Mucosa of stomach (tissue), 1 donor: ENCODE results near the gene CTLA4.

ENCODE experiments used
- H3K27me3 ChIP-seq: one replicate; pipeline ENCODE4 v1.7.0; 2013; ENCODE audit warnings: mild to moderate bottlenecking, low read length; ENCODE audit not compliant: control insufficient read depth, insufficient read depth
- H3K36me3 ChIP-seq: one replicate; pipeline ENCODE4 v1.7.0; 2013; ENCODE audit warnings: low read length; ENCODE audit not compliant: control insufficient read depth, insufficient read depth
- H3K4me1 ChIP-seq: one replicate; pipeline ENCODE4 v1.7.0; 2013; ENCODE audit warnings: mild to moderate bottlenecking, low read length; ENCODE audit not compliant: control insufficient read depth, insufficient read depth
- H3K4me3 ChIP-seq: one replicate; pipeline ENCODE4 v1.7.0; 2013; ENCODE audit warnings: low read length
- H3K9ac ChIP-seq: one replicate; pipeline ENCODE4 v1.7.0; 2013; ENCODE audit warnings: mild to moderate bottlenecking, low read length, moderate library complexity
- H3K9me3 ChIP-seq: one replicate; pipeline ENCODE4 v1.7.0; 2013; ENCODE audit warnings: mild to moderate bottlenecking, low read length, moderate library complexity; ENCODE audit not compliant: control insufficient read depth
- donor health status: Pancreatic carcinoma.

CTLA4 gene

DNA sequence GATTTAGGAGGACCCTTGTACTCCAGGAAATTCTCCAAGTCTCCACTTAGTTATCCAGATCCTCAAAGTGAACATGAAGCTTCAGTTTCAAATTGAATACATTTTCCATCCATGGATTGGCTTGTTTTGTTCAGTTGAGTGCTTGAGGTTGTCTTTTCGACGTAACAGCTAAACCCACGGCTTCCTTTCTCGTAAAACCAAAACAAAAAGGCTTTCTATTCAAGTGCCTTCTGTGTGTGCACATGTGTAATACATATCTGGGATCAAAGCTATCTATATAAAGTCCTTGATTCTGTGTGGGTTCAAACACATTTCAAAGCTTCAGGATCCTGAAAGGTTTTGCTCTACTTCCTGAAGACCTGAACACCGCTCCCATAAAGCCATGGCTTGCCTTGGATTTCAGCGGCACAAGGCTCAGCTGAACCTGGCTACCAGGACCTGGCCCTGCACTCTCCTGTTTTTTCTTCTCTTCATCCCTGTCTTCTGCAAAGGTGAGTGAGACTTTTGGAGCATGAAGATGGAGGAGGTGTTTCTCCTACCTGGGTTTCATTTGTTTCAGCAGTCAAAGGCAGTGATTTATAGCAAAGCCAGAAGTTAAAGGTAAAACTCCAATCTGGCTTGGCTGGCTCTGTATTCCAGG, at the start of gene CTLA4:
Gene CTLA4, plus strand, starts transcription at position 211 of the 640 bp plus-strand sequence. Its CDS starts 172 bp downstream, at position 383.
- H3K9ac ChIP-seq = no peak within 1 kb of the TSS
- H3K4me1 ChIP-seq = no peaks in the 10 kb centered on the region
- no peaks in the 10 kb centered on the region for H3K36me3 ChIP-seq
- peaks cover 6% of the 10 kb centered on the region for H3K27me3 ChIP-seq
- no peaks in the 10 kb centered on the region for H3K9me3 ChIP-seq
- H3K4me3 ChIP-seq = no peak within 1 kb of the TSS

DNA sequence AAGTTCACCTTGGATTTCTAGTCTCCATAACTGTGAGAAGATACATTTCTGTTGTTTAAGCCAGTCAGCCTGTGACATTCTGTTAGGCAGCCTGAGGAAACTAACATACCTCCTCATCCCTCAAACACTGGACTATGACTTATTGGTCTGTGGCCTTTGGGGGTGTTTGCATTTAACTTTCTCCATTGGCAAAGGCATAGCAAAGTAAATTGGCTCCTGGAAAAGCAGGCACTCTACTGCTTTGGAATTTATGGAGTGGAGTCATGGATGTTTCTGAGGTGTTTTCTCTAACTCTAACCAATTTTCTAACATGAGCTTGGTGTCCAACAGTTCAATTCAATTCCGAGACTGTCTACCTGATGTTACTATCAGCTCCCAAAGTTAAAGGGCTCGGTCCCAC, 48.9 kb upstream of the CTLA4 start:
- no peak overlapping the region for H3K9ac ChIP-seq
- no peaks in the 10 kb centered on the region for H3K27me3 ChIP-seq
- H3K4me3 ChIP-seq = no peak overlapping the region
- no peaks in the 10 kb centered on the region for H3K36me3 ChIP-seq
- H3K4me1 ChIP-seq = peaks cover 22% of the 10 kb centered on the region
- no peaks in the 10 kb centered on the region for H3K9me3 ChIP-seq

DNA sequence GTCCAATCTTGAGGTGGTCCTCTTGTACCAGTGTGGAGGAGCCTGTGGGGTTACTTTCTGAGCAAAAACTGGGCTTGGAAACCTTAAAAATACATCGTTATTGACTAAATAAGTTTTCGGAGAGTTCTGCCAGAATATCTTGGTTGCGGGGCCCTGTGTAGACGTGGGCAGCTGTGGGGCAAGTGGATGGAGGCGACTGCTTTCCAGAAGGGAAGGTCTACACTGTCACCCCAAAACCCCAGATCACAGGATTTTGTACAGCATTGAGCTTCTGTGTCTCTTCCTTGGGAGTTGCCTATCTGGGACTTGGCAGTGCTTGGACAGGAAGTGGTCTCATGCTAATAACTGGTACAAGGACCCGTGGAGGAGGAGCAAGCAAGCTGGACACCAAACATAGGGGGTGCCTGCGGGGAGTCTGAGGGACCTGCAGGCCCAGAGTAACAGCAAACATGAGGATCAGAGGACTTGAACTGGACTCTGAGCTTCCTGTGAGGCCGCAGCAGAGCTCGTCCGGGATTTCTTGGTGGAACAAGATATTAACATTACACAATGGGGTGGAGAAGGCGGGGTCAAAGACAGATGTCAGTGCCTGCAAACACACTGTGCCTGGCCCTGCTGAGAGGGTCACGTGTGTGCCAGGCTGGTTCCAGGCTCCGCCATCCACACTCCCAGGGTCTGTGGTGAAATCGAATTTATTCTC, 48.0 kb upstream of the CTLA4 start:
- H3K36me3 ChIP-seq = no peaks in the 10 kb centered on the region
- H3K9me3 ChIP-seq = no peaks in the 10 kb centered on the region
- peaks cover 18% of the 10 kb centered on the region for H3K4me1 ChIP-seq
- H3K9ac ChIP-seq = no peak overlapping the region
- H3K27me3 ChIP-seq = no peaks in the 10 kb centered on the region
- no peak overlapping the region for H3K4me3 ChIP-seq

DNA sequence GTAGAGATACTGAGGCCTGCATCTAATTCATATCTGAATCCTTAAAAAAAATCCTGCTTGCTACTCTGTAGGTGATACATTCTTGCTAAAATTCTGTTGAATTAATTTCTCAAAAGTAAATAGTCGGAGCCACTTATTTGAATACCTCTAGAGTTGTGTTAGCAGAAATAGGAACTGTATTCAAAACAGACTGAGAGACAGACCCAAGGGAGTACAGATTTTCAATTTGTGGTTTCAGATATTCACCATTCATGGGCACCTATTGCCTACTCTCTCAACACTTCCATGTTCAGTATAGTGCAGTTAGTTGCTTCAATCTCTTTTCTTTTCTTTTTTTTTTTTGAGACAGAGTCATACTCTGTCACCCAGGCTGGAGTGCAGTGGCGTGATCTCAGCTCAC, 46.6 kb upstream of the CTLA4 start:
- Histone ChIP-seq H3K9me3 (no peaks in the 10 kb centered on the region), H3K4me1 (peaks cover 11% of the 10 kb centered on the region), H3K36me3 (no peaks in the 10 kb centered on the region), H3K27me3 (no peaks in the 10 kb centered on the region), H3K4me3 (no peak overlapping the region), H3K9ac (no peak overlapping the region)

DNA sequence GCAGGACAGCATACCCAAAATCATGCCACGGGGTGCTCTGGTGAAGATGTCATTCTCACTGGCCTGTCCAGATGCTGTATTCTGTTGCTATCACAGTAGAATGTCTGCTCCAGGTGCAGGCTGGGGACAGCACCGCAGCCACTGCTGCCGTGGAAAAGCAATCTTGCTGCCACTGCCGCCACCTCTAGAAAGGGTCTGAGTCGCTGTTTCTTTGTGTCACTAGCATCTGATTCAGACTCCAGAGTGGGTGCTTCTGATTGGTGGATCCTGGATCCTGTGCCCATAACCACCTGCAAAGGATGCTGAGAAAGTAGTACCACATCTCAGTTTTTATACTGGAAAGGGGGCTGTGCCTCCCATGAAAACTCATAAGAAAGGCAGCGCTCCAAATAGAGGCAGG, 45.3 kb upstream of the CTLA4 start:
- peaks cover 11% of the 10 kb centered on the region for H3K4me1 ChIP-seq
- H3K9me3 ChIP-seq = no peaks in the 10 kb centered on the region

DNA sequence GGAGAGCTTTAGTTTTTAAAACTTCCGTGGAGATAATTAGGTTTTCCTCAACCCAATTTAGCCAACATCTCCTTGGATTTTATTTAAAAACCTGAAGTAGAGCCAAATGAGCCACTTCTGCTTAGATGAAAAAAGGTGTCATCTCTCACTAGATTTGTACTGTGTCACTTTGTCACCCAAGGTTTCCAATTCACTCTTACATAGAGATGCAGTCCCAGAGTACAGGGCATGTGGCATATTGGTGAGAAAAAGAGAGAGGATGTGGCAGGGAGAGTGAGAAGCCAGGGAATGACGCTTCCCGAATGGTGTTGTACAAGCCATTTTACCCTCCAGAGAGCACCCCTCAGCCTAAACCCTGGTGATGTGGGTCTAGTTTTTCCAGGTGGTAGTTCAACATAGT, 44.4 kb upstream of the CTLA4 start:
- Histone ChIP-seq H3K4me1 (peaks cover 11% of the 10 kb centered on the region), H3K36me3 (no peaks in the 10 kb centered on the region), H3K9me3 (no peaks in the 10 kb centered on the region), H3K9ac (no peak overlapping the region), H3K27me3 (no peaks in the 10 kb centered on the region), H3K4me3 (no peak overlapping the region)

More for the DNA sequence above, 45.3 kb upstream of the CTLA4 start:
- Histone ChIP-seq H3K27me3 (no peaks in the 10 kb centered on the region), H3K4me3 (no peak overlapping the region), H3K36me3 (no peaks in the 10 kb centered on the region), H3K9ac (no peak overlapping the region)

DNA sequence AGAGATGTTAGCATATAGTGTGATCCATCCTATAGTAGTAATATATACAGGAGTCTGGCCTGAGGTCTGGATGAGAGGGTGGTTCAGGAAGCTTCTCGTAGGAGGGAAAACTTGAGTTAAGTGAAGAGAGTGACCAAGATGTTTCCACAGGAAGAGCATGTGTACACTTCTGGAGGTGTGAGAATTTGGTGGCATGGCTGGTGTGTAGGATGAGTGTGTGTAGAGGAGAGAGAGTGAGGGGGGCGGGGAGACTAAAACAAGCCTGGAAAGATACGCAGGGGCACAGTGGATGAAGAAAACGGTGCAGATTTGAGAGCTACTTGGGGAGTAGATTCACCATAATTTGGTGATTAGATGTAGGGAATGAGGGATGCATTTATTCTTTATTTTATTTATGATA, 43.5 kb upstream of the CTLA4 start:
- H3K4me3 ChIP-seq = no peak overlapping the region
- H3K4me1 ChIP-seq = peaks cover 11% of the 10 kb centered on the region
- H3K36me3 ChIP-seq = no peaks in the 10 kb centered on the region

DNA sequence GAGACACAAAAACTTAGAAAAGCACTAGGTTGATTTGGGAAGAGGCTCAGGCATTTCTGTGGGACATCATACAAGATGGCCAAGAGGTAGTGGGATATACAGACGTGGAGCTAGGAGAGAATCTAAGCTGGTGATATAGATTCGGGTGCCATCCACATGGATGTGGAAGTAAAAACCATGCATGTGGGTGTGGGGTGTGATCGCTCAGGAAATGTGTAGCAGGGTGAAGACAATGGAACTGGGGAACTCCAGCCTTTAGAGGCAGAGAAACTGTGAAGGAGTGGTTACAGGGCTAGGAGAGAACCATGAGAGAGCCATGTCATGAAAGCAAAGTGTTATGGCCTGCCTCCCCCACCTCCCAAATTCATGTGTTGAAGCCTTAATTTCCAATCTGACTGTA, 43.0 kb upstream of the CTLA4 start:
- Histone ChIP-seq H3K27me3 (no peaks in the 10 kb centered on the region), H3K9me3 (no peaks in the 10 kb centered on the region), H3K4me3 (no peak overlapping the region), H3K4me1 (peaks cover 6% of the 10 kb centered on the region), H3K9ac (no peak overlapping the region), H3K36me3 (no peaks in the 10 kb centered on the region)

More for the DNA sequence above, 43.5 kb upstream of the CTLA4 start:
- Histone ChIP-seq H3K9me3 (no peaks in the 10 kb centered on the region), H3K9ac (no peak overlapping the region), H3K27me3 (no peaks in the 10 kb centered on the region)

DNA sequence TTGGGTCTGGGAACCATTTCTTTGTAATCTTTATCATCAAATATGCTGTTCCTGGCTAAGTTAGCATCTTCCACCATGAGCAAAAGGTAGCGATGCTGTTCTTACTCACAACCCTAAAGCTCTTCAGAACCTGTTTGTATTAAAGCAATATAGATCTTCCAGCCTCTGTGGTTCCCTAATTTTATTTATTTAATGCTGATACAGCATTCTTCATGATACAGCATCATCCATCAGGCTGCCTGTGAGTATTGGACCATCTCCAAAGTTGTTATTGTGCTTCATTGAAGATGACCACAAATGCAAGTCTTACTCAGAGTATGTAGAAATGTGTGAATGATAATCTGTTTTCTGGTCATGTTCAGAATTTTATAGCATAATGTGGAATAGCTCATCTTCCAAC, 40.9 kb upstream of the CTLA4 start:
- Histone ChIP-seq H3K4me1 (no peaks in the 10 kb centered on the region), H3K27me3 (no peaks in the 10 kb centered on the region), H3K9me3 (no peaks in the 10 kb centered on the region), H3K9ac (no peak overlapping the region), H3K4me3 (no peak overlapping the region), H3K36me3 (no peaks in the 10 kb centered on the region)

DNA sequence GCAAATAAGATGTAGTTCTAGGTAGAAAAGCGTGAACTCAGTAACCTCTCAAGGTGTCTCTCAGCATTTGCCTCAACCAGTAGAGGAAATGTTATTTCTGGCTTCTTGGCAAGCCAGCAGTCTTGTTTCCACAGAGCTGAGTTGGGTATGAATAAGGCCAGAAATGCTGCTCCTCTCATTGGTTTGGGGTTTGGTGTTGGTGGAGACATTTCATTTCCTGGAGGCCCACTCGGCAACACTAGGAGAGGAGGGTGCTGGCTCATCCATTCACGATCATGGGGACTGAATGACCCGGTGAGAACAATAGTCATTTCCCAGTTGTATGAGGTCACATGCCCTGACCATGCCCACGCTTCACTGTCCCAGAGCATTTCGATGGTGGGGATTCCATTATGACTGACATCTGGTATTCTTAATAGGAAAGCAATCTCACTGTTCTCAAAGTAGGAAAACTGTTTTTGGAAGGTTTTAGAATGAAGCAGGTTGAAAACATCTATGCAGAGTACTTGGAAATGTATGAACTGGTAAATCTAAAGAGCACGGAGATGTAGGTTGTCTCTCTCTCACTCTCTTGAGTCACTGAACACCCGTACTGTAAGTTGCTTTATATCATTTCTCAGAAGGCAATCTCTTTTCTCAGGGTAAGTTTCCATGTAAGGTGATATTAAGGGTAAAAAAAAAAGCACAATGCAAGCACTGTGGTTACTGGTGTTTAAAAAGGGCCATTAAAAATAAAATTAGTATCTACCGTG, 37.1 kb upstream of the CTLA4 start:
- Histone ChIP-seq H3K9me3 (no peaks in the 10 kb centered on the region), H3K4me1 (no peaks in the 10 kb centered on the region)

DNA sequence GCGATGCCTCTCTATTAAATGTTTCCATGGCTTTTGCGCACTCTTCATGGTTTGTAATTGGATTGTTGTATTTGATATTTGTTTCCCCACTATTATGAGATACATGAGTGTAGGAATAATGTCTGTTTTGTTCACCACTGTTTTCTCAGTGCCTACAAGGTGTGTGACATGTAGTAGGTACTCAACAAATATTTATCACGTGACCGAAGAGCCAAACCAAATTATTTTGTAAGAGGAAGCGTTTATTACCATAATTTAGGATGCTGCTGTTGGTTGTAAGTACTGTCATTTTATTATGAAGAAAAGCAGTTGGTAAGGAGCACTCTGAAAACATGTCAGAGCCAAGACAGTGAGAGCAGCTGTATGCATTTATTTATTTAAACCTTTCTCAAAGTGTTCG, 32.2 kb upstream of the CTLA4 start:
- Histone ChIP-seq H3K9ac (no peak overlapping the region), H3K27me3 (no peaks in the 10 kb centered on the region), H3K4me1 (peaks cover 6% of the 10 kb centered on the region), H3K4me3 (no peak overlapping the region), H3K9me3 (no peaks in the 10 kb centered on the region), H3K36me3 (no peaks in the 10 kb centered on the region)

More for the DNA sequence above, 37.1 kb upstream of the CTLA4 start:
- no peaks in the 10 kb centered on the region for H3K27me3 ChIP-seq
- H3K36me3 ChIP-seq = no peaks in the 10 kb centered on the region
- H3K4me3 ChIP-seq = no peak overlapping the region
- no peak overlapping the region for H3K9ac ChIP-seq
